Neural cell (in vitro differentiated cells): Measurements from ENCODE around the gene KRT76.

Experiments used
- CTCF ChIP-seq: fragments of 450-650 bp; IDR thresholded peaks from 2 replicates; pipeline ENCODE4 v1.5.1; 2014; ENCODE audit warnings: antibody characterized with exemption, mild to moderate bottlenecking, moderate library complexity; ENCODE audit not compliant: poor library complexity, severe bottlenecking
- EP300 ChIP-seq: fragments of 450-650 bp; conservative IDR thresholded peaks from 2 replicates; pipeline ENCODE4 v1.6.1; 2014; ENCODE audit warnings: antibody characterized with exemption, mild to moderate bottlenecking, moderate library complexity; ENCODE audit not compliant: poor library complexity, severe bottlenecking
- EZH2 ChIP-seq: fragments of 200-600, 300-800 bp; shearing (Covaris generic), sonication (generic); IDR thresholded peaks from 2 replicates; pipeline ENCODE4 v1.6.1; 2014; ENCODE audit warnings: antibody characterized with exemption, low read length, borderline replicate concordance, mild to moderate bottlenecking; ENCODE audit not compliant: insufficient read depth, poor library complexity, severe bottlenecking
- MXI1 ChIP-seq: fragments of 450-650 bp; conservative IDR thresholded peaks from 2 replicates; pipeline ENCODE4 v1.6.1; 2014; ENCODE audit warnings: antibody characterized with exemption, mild to moderate bottlenecking; ENCODE audit not compliant: poor library complexity, severe bottlenecking
- POLR2AphosphoS5 ChIP-seq: IDR thresholded peaks from 2 replicates; pipeline ENCODE4 v1.6.1; 2012
- SMC3 ChIP-seq: fragments of 450-650 bp; conservative IDR thresholded peaks from 2 replicates; pipeline ENCODE4 v1.6.1; 2014; ENCODE audit warnings: antibody characterized with exemption, mild to moderate bottlenecking, moderate library complexity; ENCODE audit not compliant: poor library complexity
- TAF1 ChIP-seq: IDR thresholded peaks from 2 replicates; pipeline ENCODE4 v1.6.1; 2012; ENCODE audit warnings: low read depth

- TF ChIP-seq CTCF, result no peak
- no peak for TF ChIP-seq EP300
- TF ChIP-seq EZH2, result no peak
- no peak for TF ChIP-seq POLR2AphosphoS5
- TF ChIP-seq TAF1, result no peak
- no peak for TF ChIP-seq MXI1
- no peak for TF ChIP-seq SMC3
Measured at GRCh38 chr12:52817699-52818238, 40.6 kb upstream of the KRT76 start.
